H7 (cell line): Measurements from ENCODE around the gene CLRN1. TPM values are rescaled to one million over a fixed set of nuclear protein-coding genes. Genes with fewer than 3 reads are reported as not detected.

Source experiments
- DNase-seq: peaks from one replicate; pipeline ENCODE4 v3.0.0; 2012
- H3K27me3 ChIP-seq: 2 replicates; pipeline ENCODE4 v1.6.0; 2011; ENCODE audit warnings: mild to moderate bottlenecking, low read length; ENCODE audit not compliant: control insufficient read depth, insufficient read depth
- H3K36me3 ChIP-seq: replicated peaks from 2 replicates; pipeline ENCODE4 v1.5.1; 2011; ENCODE audit warnings: low read length; ENCODE audit not compliant: control insufficient read depth, insufficient read depth
- H3K4me3 ChIP-seq: 2 replicates; pipeline ENCODE4 v1.5.1; 2011; ENCODE audit warnings: low read depth, mild to moderate bottlenecking, control low read depth, low read length, moderate library complexity; ENCODE audit not compliant: insufficient read depth
- total RNA-seq: library from RNA; depleted of rRNA; stranded (reverse); fragments of >200 nt; shearing (Covaris generic); gene quantifications from 2 replicates; pipeline ENCODE4 v1.2.3, GENCODE V29; 2014

Gene CLRN1
- total RNA-seq, 1 experiment from 2014 or later, result 0.17 TPM

DNA sequence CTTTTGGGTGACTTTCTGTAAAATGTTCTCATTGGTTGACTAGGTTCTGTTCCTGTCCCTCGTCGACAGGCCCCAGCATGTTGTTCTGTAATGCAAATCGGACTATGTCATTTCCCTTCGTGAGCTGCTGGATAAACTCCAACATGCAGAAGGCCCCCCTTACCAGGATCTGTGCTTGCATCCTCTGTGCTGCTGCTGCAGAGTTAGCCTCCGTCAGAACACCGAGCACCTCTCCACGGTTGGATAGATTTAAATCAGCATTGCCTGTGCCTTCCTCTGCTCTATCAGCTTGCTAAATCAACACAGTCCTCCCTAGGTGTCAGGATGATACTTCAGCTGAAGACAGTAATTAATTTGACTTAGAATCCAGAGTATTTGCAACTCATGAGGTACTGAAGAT is 54.6 kb downstream of the CLRN1 start:
- no peaks in the 10 kb centered on the region; the same call in 1 of the 2 replicates for H3K27me3 ChIP-seq
- DNase-seq, result no peak
- no peaks in the 10 kb centered on the region for H3K36me3 ChIP-seq
- no peak overlapping the region for H3K4me3 ChIP-seq

DNA sequence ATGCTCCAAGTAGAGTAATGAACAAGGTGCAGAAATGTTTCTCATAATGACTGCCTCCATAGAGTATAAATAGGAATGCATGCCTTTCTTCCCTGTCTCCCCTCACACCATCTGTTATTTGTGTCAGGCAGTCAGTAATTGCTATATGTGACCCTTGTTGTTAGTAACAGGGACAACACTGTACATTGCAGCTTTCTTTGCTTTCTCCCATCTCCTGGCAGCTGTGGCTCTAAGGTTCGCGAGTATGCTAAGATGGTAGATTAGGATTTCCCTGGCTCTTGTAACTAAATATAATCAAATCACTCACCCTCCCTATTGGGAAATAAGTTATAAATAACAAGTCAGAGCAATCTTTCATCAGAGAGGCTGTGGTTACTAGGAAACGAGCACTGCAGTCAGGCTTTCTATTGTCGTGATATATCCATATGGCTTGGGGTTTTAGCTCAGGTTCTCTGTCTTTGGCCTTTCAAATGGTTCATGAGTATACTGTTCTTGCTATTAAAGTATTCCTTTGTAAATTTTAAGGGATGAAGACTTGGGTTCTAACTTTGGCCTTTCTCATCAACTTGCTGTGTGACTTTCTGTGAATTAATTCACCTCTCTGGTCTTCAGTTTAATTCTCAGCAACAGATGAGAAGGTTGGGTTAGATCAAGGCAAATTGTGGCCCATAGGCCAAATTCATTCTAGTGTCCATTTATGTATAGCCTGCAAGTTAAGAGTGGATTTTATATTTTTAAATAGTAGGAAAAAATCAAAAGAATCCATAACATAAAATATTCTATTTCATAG is 59.2 kb downstream of the CLRN1 start:
- Histone ChIP-seq H3K4me3 (no peak overlapping the region), H3K27me3 (no peaks in the 10 kb centered on the region; the same call in 1 of the 2 replicates), H3K36me3 (no peaks in the 10 kb centered on the region)
- no peak for DNase-seq

DNA sequence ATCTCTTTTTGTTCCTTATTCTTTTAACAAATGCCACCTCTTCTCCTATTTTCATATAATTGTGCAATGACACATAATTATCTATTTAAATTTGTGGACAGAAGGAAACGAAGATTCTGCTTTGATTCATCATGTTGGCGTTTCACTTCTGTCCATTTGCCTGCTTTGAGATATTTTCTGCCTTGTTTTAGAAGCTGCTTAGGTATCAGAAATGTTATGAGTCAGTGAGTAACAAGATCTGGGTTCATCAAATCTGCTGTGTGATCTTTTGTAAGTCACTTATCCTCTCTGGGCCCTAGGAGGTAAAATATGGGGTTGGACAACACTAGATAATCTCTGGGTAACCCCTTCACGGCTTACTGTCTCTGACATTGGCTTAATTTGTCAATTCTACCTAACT is 60.0 kb downstream of the CLRN1 start:
- DNase-seq, result no peak
- Histone ChIP-seq H3K36me3 (no peaks in the 10 kb centered on the region), H3K27me3 (no peaks in the 10 kb centered on the region; the same call in 1 of the 2 replicates), H3K4me3 (no peak overlapping the region)

- no peak for DNase-seq
- Histone ChIP-seq H3K4me3 (no peak overlapping the region), H3K36me3 (no peaks in the 10 kb centered on the region), H3K27me3 (no peaks in the 10 kb centered on the region; the same call in 1 of the 2 replicates)
These were observed 60.8 kb downstream of the CLRN1 start for GRCh38 chr3:150911771-150912170.

- DNase-seq, result no peak
These were observed 66.1 kb downstream of the CLRN1 start for GRCh38 chr3:150906461-150906860.

DNA sequence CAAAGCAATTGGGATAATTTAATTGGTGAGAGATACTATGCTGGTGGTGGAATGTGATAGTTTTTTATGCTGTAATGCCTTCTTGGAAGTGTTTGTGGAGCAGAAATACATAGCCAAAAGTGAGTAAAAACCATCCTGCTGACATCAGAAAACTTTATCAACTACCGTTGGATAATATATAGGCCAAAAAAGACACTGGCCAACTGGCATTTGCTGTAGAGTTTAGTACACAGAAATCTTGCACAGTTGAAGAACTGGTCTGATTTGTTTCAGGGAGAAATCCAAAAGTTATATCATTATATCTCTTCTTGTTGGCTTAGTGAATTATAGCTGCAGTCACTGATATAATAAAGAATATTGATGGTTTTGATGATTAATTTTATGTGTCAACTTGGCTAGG is 66.8 kb downstream of the CLRN1 start:
- no peaks in the 10 kb centered on the region for H3K36me3 ChIP-seq
- no peaks in the 10 kb centered on the region for H3K27me3 ChIP-seq
- DNase-seq, result no peak
- no peak overlapping the region for H3K4me3 ChIP-seq

More at GRCh38 chr3:150906461-150906860, 66.1 kb downstream of the CLRN1 start:
- Histone ChIP-seq H3K4me3 (no peak overlapping the region), H3K27me3 (no peaks in the 10 kb centered on the region), H3K36me3 (no peaks in the 10 kb centered on the region)

- Histone ChIP-seq H3K4me3 (no peak within 1 kb of the TSS), H3K27me3 (no peaks in the 10 kb centered on the region), H3K36me3 (no peaks in the 10 kb centered on the region)
- DNase-seq, result no peak
These were observed 67.2 kb downstream of the CLRN1 start, which contains the start of gene MINDY4B for GRCh38 chr3:150905339-150905738. TSS of gene MINDY4B (minus strand) at chr3:150905439. CDS start at chr3:150905439, 0 bp downstream.

DNA sequence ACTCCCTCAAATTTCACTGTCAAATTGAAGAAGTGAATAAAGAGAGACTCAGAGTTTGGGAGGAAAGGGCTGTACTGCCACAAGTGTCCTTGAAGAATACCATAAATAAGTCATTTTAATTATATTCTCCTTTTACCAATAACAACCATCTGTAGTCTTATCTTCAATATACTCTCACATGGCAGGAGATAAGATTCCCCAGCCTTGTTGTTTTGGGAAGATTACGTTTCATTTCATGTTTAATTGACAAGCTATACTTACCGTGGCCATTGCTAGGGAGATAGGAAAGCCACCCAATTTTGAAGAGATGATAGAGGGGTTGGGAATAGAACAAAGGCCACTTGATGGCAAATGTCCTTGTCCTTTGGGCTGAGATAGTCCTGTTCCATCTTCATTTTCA is 69.5 kb downstream of the CLRN1 start:
- Histone ChIP-seq H3K27me3 (no peaks in the 10 kb centered on the region), H3K4me3 (no peak overlapping the region), H3K36me3 (no peaks in the 10 kb centered on the region)
- no peak for DNase-seq

GRCh38 chr3:150901793-150902192 is 70.7 kb downstream of the CLRN1 start:
- no peaks in the 10 kb centered on the region for H3K36me3 ChIP-seq
- no peak for DNase-seq
- H3K27me3 ChIP-seq, result no peaks in the 10 kb centered on the region
- H3K4me3 ChIP-seq, result no peak overlapping the region

DNA sequence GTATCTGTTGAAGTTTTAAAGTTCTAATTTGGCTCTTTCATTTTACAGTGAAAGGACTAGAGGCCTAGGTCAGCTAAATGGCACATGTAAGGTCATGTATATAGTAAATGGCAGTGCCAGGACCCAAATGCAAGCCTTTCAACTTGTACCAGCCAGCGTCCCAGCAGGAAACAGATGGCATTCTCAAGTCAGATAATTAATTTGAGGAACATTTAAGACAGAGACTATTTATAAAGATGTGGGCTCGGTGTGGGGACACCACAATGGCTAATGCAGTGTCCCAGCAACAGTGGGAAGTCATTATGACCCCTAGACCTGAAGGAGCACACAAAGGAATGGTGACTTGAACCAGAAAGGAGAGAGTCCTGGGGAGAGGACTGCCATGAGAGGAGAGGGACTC is 73.4 kb downstream of the CLRN1 start:
- no peak for DNase-seq
- Histone ChIP-seq H3K27me3 (no peaks in the 10 kb centered on the region), H3K36me3 (no peaks in the 10 kb centered on the region), H3K4me3 (no peak overlapping the region)

DNA sequence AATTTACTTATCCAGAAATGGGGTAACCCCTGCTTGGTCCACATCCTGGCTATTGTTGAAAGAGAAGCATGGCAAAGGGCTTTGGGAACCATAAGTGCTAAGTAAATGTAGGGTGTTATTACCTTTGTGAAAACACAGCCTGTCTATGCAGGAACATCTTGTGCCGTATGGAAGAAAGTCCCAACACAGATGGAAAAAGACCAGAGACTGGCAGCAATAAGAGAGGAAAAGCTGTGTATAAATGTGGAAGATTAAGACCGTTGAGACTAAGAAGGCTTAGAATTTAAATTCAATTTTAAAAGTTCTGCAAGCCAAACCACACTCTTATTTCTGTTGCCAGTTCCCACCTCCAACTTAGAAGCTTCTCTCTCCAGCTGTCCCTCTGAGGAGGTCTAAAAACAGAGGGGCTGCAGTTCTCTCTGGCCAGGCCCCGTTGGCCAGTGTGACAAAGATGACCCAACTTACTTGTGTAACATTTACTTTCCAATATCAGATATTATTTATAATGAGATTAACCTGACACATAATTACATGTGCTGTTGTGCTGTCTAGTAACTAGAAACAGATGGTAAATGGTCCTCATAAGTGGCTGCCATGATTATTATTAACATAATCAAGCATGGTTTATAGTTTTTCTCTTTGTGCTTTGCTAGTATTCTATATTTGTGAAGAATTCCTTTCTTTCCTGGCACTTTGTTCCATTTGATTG is 74.3 kb downstream of the CLRN1 start:
- Histone ChIP-seq H3K27me3 (no peaks in the 10 kb centered on the region), H3K4me3 (no peak overlapping the region), H3K36me3 (no peaks in the 10 kb centered on the region)
- DNase-seq, result no peak

DNA sequence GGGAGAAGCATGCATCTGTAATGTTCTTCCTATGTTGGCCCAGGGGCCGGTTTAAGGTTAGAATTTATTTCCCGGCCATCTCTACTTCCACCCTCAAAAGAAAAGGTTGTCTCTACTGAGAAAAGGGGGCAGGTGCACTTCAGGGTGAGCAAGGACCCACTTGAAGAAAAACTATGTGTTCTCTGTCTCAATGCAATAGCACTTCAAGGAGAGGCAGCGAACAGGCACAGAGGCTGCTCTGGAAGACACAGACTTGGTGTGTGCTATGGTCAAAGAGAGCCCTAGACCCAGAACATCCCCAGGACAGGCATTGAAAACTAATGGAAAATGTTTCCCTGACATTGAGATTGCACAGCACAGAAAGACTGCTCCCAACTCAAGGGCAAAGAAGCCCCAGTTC is 74.9 kb downstream of the CLRN1 start:
- H3K27me3 ChIP-seq, result no peaks in the 10 kb centered on the region

GRCh38 chr3:150890831-150891230 is 81.7 kb downstream of the CLRN1 start:
- Histone ChIP-seq H3K4me3 (no peak overlapping the region), H3K27me3 (no peaks in the 10 kb centered on the region), H3K36me3 (no peaks in the 10 kb centered on the region)
- DNase-seq, result no peak

More for the DNA sequence above, 74.9 kb downstream of the CLRN1 start:
- no peak for DNase-seq
- H3K36me3 ChIP-seq, result no peaks in the 10 kb centered on the region
- H3K4me3 ChIP-seq, result no peak overlapping the region

GRCh38 chr3:150890295-150890694 is 82.2 kb downstream of the CLRN1 start:
- DNase-seq, result no peak
- Histone ChIP-seq H3K36me3 (no peaks in the 10 kb centered on the region), H3K27me3 (no peaks in the 10 kb centered on the region), H3K4me3 (no peak overlapping the region)

GRCh38 chr3:150889106-150889505 is 83.4 kb downstream of the CLRN1 start:
- no peaks in the 10 kb centered on the region for H3K36me3 ChIP-seq
- H3K27me3 ChIP-seq, result no peaks in the 10 kb centered on the region
- DNase-seq, result no peak
- no peak overlapping the region for H3K4me3 ChIP-seq
